Measurements from ENCODE around the gene GNE.
"Not testable (repeated sequence)": the region's sequence is repeated elsewhere in the genome, so short reads cannot be mapped to it uniquely, and the experiment has no call there.

Gene GNE

GRCh38 chr9:36276254-36276653 lies 18.0 kb upstream of the GNE start:
- TF ChIP-seq CTCF (IDR thresholded peaks at IDR 0.05; ENCODE audit: low read depth, low read length): no peak
- Histone ChIP-seq H3K27ac (no peak overlapping the region), H3K36me3 (no peaks in the 10 kb centered on the region), H3K27me3 (ENCODE audit: insufficient read depth, low read depth, severe bottlenecking) (no peaks in the 10 kb centered on the region), H3K4me3 (ENCODE audit: low read depth, low read length) (no peak overlapping the region), H3K9me3 (ENCODE audit: severe bottlenecking) (no peaks in the 10 kb centered on the region)
- DNase-seq: no peak

GRCh38 chr9:36275060-36275459 lies 16.8 kb upstream of the GNE start:
- Histone ChIP-seq H3K27ac (no peak overlapping the region), H3K4me3 (ENCODE audit: low read depth, low read length) (no peak overlapping the region), H3K9me3 (ENCODE audit: severe bottlenecking) (no peaks in the 10 kb centered on the region), H3K36me3 (no peaks in the 10 kb centered on the region), H3K27me3 (ENCODE audit: insufficient read depth, low read depth, severe bottlenecking) (no peaks in the 10 kb centered on the region)
- TF ChIP-seq CTCF (IDR thresholded peaks at IDR 0.05; ENCODE audit: low read depth, low read length): no peak
- no peak for DNase-seq

- H3K27ac ChIP-seq; DNase-seq; H3K36me3 ChIP-seq; H3K9me3 ChIP-seq (ENCODE audit: severe bottlenecking); H3K4me3 ChIP-seq (ENCODE audit: low read depth, low read length); H3K27me3 ChIP-seq (ENCODE audit: insufficient read depth, low read depth, severe bottlenecking): not testable (repeated sequence)
Observed at GRCh38 chr9:36273354-36273753, 15.1 kb upstream of the GNE start.

- Histone ChIP-seq H3K36me3 (no peaks in the 10 kb centered on the region), H3K27ac (no peak overlapping the region), H3K4me3 (ENCODE audit: low read depth, low read length) (no peak overlapping the region), H3K9me3 (ENCODE audit: severe bottlenecking) (no peaks in the 10 kb centered on the region), H3K27me3 (ENCODE audit: insufficient read depth, low read depth, severe bottlenecking) (no peaks in the 10 kb centered on the region)
- DNase-seq: no peak
- TF ChIP-seq CTCF (IDR thresholded peaks at IDR 0.05; ENCODE audit: low read depth, low read length): no peak
Observed at GRCh38 chr9:36268007-36268427, 9.8 kb upstream of the GNE start.

- DNase-seq: no peak
- H3K9me3 ChIP-seq (ENCODE audit: severe bottlenecking): no peaks in the 10 kb centered on the region
- no peak for TF ChIP-seq CTCF (IDR thresholded peaks at IDR 0.05; ENCODE audit: low read depth, low read length)
- H3K36me3 ChIP-seq: no peaks in the 10 kb centered on the region
- H3K4me3 ChIP-seq (ENCODE audit: low read depth, low read length): no peak overlapping the region
- no peak overlapping the region for H3K27ac ChIP-seq
- H3K27me3 ChIP-seq (ENCODE audit: insufficient read depth, low read depth, severe bottlenecking): no peaks in the 10 kb centered on the region
Observed at GRCh38 chr9:36264896-36265295, 6.6 kb upstream of the GNE start.

GRCh38 chr9:36263683-36264082 lies 5.4 kb upstream of the GNE start:
- no peak overlapping the region for H3K4me3 ChIP-seq (ENCODE audit: low read depth, low read length)
- no peak for DNase-seq
- no peaks in the 10 kb centered on the region for H3K9me3 ChIP-seq (ENCODE audit: severe bottlenecking)
- TF ChIP-seq CTCF (IDR thresholded peaks at IDR 0.05; ENCODE audit: low read depth, low read length): no peak
- no peaks in the 10 kb centered on the region for H3K27me3 ChIP-seq (ENCODE audit: insufficient read depth, low read depth, severe bottlenecking)
- H3K36me3 ChIP-seq: no peaks in the 10 kb centered on the region
- no peak overlapping the region for H3K27ac ChIP-seq
